G401.6 (cell line): ENCODE data around the gene TMEM213.

Experiments used
- FAIRE-seq: peaks from 2 replicates; lab custom pipeline; 2012; peaks lifted over from hg19 to GRCh38; lab: Jason Lieb, UNC

Gene TMEM213

DNA sequence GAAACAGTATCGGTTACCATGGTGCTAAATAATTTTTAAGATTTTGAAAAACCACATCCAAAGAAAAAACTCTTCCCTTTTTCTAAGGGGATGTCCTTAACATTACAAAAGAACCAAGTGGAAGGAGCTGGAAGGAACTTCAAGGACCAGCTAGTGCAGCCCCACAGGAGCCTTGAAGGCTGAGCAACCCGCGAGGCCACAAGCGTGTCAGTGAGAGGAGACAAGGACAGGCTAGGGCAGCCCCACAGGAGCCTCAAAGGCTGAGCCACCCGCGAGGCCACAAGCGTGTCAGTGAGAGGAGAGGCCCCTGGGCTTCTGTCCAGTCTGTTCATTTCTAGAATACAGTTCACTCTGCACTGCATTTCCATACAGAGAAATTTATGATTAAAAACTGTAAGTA, 80.3 kb downstream of the TMEM213 start:
- FAIRE-seq = no peak

DNA sequence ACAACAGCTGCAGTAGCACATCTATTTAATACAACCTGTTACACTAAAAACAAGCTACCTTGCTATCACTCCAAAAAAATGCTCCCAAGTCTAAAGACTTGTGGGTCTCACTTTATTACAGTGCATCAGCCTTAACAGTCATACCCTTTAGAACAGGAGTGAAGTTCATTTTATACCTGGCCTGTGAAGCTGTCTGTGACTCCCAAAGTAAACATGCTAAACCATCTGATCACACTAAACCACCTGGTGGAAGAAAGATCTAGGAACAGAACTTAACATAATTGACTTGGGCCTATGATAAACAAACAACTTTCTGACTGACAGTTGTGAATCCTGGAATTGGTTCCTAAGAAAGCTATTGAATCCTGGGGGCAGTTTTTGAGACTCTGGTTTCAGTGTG, 81.1 kb downstream of the TMEM213 start:
- FAIRE-seq = no peak

DNA sequence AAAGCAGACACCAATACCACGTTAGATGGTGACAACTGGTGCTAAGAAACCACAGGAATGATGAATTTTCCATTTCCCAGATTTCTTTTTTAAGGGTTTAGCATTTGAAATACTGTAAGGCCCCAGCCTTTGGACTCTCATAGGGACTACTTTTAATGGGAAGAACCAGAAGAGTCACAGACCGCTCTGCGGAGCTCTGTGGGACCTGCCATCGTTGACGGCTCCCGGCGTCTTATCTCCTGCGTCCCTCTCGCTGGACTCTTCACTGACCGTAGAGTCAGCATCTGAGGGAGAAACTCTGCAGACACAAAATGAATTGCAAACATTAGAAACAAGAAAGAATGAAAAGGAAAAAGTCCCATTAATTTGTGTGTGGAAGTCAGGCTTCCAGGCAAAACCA, 81.6 kb downstream of the TMEM213 start:
- FAIRE-seq = no peak

DNA sequence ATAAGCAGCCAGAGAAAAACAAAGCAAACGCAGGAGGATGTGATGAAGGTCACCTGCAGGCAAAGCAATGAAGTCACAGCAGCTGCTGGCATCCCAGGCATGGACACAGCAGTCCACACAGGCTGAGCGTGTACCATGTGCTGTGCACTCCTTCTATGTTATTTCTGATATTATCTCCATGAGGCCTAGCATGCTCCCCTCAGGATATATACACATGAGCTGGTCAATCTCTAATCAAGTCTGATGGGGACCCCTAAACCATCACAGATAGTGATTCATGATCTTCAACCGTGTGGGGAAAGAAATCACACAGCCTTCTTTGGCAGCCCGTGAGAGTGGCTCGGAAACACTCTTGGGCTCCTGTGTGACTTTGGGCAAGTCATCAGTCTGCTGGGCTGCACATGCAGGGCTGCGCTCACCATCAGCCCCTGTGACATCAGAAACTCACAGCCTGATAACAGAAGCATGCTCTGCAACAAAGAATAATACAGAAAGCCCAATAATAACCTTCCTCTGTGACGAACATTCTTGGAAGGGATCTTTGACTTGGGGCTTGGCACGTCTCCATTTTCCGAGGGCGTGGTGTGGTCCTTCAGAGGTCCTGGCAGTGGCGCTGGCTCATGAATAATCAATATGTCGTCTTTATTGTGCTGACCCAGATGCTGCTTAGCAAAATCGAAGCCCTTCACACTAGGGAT, 83.2 kb downstream of the TMEM213 start:
- FAIRE-seq = no peak

DNA sequence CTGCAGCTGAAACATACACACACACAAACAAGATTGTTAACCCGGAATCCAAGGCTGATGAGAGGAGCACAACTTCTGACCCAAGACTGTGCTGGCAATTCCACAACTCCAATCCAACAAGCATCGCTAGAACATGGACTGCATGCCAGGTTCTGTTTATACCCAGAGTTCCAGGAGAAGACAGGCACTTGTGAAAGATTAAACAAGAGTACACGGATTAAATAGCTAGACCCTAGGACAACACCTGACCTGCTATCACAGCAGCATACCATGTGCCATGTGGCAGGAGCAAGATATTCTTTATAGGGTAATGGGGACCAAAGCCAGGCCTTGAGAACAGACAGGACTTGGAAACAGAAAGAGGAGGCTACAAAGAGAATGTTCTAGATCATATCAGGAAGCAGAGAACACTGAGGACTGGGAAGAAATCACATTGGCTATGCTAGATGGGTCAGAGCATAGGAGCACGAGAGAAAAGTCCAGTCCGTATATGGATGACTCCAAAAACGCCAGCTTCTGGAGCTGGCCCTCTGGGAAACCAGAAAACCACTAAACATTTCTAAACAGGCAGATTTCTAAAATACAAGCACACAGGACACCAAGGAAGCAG, 83.9 kb downstream of the TMEM213 start:
- no peak for FAIRE-seq

DNA sequence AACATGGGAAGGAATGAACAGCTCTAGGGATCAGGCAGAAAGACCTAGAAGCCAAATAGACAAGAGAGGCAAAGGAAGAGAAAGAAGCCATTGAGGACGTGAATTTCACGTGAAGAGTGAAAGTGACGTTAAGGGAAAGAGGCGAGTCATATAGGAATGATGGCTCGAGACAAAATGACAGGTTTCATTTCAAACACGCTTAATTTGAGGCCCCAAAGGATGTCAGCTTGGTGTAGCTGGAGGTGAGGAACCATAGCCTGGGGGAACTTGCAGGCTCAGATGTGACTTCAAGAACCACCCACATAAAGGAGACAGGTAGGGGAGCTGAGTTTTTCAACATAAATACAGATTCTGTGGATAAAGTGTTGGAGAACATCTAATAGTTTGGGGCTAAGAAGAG, 84.5 kb downstream of the TMEM213 start:
- no peak for FAIRE-seq

DNA sequence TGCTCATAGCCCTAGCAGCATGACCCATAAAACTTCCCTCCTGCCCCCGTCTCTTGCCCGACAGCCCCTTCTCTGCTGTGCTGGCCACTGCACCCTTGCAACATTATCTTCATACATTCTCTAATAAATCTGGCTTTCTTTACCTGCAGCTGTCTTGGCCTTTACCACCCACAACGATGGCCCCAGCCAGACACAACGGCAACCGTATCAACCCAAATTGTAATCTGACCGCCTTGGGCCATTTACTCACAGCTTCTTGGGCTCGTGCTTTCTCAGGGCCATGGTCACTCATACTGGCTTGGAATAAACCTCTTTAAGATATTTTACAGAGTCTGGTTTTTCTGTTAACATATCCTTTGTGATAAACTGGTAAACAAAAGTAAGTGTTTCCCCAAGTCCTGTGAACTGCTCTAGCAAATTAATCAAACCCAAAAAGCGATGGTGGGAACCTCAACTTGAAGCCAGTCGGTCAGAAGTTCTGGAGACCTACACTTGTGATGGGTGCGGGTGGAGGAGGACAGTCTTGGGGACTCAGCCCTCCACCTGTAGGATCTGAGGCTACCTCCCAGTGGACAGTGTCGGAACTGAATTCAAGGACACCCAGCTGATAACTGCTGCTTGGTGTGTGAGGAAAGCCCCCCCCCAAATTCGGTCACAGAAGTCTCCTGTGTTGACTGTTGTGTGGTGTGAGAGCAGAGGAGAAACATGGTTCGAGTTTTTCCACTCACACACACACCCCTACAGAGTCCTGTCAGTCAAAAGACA, 87.8 kb downstream of the TMEM213 start:
- FAIRE-seq = no peak

DNA sequence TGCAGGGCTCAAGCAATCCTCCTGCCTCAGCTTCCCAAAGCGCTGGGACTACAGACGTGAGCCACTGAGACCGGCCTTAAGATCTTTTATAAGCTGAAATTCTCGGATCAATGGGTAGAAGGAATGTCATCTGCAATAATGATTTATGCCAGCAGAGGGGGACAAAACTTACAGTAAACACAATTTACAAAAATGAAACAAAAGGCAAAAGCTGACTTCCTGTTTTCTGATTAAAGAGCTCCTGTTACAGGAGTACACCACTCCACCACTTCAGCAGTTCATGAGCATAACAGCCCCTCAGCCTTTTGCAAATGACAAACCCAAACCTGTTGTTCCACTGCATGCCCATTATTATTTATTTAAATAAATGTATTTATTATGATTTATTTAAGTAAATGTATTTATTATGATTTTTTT, 88.7 kb downstream of the TMEM213 start:
- FAIRE-seq = no peak

DNA sequence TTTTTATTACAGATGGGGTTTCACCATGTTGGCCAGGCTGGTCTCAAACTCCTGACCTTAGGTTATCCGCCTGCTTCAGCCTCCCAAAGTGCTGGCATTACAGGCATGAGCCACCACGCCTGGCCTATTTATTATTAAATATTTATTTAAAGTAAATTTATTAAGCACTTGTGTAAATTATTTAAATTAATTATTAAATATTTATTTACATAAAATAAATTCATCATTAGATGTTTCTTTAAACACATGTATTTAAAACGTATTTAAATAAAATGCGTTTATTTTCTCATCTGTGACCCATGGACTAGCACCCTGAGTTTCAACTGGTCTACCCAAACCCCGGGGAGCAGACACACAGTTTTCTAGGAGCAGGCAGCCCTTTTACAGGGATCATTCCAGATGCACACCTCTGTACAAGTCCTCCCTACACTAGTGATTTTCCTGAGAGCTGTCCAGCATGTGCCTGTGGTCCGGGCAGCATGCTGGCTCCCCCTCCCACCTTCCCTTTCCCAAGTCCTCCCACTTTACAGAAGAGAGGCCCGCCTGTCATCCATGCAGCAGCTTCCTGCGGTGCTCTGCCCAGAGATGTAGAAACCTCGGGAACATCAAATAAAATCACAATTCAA, 89.4 kb downstream of the TMEM213 start:
- FAIRE-seq = no peak
